ENCODE results near the gene ALDH3B1.

Gene ALDH3B1

GRCh38 chr11:68076371-68077042, 66.4 kb downstream of the ALDH3B1 start:
- no peak for DNase-seq

- no peak for DNase-seq
Observed at GRCh38 chr11:68077617-68078582, 67.8 kb downstream of the ALDH3B1 start.
